ENCODE results near the gene ALG11.
"Not testable (repeated sequence)": the region's sequence is repeated elsewhere in the genome, so short reads cannot be mapped to it uniquely, and the experiment has no call there.

DNA sequence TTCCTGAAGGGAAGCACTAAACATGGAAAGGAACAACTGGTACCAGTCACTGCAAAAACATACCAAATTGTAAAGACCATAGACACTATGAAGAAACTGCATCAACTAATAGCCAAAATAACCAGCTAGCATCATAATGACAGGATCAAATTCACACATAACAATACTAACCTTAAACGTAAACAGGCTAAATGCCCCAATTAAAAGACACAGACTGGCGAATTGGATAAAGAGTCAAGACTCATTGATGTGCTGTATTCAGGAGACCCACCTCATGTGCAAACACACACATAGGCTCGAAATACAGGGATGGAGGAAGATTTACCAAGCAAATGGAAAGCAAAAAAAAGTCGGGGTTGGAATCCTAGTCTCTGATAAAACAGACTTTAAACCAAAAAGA is 27.3 kb upstream of the ALG11 start:
- TF ChIP-seq, protein P1, sequence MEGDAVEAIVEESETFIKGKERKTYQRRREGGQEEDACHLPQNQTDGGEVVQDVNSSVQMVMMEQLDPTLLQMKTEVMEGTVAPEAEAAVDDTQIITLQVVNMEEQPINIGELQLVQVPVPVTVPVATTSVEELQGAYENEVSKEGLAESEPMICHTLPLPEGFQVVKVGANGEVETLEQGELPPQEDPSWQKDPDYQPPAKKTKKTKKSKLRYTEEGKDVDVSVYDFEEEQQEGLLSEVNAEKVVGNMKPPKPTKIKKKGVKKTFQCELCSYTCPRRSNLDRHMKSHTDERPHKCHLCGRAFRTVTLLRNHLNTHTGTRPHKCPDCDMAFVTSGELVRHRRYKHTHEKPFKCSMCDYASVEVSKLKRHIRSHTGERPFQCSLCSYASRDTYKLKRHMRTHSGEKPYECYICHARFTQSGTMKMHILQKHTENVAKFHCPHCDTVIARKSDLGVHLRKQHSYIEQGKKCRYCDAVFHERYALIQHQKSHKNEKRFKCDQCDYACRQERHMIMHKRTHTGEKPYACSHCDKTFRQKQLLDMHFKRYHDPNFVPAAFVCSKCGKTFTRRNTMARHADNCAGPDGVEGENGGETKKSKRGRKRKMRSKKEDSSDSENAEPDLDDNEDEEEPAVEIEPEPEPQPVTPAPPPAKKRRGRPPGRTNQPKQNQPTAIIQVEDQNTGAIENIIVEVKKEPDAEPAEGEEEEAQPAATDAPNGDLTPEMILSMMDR (IDR thresholded peaks at IDR 0.05; ENCODE audit: low read depth, low read length, missing input control), result not testable (repeated sequence)
- TF ChIP-seq, protein P2, sequence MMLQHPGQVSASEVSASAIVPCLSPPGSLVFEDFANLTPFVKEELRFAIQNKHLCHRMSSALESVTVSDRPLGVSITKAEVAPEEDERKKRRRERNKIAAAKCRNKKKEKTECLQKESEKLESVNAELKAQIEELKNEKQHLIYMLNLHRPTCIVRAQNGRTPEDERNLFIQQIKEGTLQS (IDR thresholded peaks at IDR 0.05), result not testable (repeated sequence)
- TF ChIP-seq RAD21 (IDR thresholded peaks at IDR 0.05); GABPA (IDR thresholded peaks at IDR 0.05 in 1 of 2, conservative IDR thresholded peaks at IDR 0.05 in 1 of 2); FOXA1 (IDR thresholded peaks at IDR 0.05); YY1 (IDR thresholded peaks at IDR 0.05); TAF1 (conservative IDR thresholded peaks at IDR 0.05); SP1 (IDR thresholded peaks at IDR 0.05); NR2F2 (IDR thresholded peaks at IDR 0.05); HNF4A (conservative IDR thresholded peaks at IDR 0.05); EGR1 (IDR thresholded peaks at IDR 0.05; ENCODE audit: low read depth in 2 of 2): not testable (repeated sequence)
- TF ChIP-seq, protein P3, sequence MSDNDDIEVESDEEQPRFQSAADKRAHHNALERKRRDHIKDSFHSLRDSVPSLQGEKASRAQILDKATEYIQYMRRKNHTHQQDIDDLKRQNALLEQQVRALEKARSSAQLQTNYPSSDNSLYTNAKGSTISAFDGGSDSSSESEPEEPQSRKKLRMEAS (IDR thresholded peaks at IDR 0.05), result not testable (repeated sequence)
- TF ChIP-seq, protein P4, sequence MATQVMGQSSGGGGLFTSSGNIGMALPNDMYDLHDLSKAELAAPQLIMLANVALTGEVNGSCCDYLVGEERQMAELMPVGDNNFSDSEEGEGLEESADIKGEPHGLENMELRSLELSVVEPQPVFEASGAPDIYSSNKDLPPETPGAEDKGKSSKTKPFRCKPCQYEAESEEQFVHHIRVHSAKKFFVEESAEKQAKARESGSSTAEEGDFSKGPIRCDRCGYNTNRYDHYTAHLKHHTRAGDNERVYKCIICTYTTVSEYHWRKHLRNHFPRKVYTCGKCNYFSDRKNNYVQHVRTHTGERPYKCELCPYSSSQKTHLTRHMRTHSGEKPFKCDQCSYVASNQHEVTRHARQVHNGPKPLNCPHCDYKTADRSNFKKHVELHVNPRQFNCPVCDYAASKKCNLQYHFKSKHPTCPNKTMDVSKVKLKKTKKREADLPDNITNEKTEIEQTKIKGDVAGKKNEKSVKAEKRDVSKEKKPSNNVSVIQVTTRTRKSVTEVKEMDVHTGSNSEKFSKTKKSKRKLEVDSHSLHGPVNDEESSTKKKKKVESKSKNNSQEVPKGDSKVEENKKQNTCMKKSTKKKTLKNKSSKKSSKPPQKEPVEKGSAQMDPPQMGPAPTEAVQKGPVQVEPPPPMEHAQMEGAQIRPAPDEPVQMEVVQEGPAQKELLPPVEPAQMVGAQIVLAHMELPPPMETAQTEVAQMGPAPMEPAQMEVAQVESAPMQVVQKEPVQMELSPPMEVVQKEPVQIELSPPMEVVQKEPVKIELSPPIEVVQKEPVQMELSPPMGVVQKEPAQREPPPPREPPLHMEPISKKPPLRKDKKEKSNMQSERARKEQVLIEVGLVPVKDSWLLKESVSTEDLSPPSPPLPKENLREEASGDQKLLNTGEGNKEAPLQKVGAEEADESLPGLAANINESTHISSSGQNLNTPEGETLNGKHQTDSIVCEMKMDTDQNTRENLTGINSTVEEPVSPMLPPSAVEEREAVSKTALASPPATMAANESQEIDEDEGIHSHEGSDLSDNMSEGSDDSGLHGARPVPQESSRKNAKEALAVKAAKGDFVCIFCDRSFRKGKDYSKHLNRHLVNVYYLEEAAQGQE (IDR thresholded peaks at IDR 0.05), result not testable (repeated sequence)

Data from liver (tissue), 3 donors.